Activated naive CD4-positive, alpha-beta T cell treated with anti-CD3 and anti-CD28 coated beads, Interleukin-2, amount 50 U/mL, for 72 hours (primary cell): Measurements from ENCODE around the gene CCDC57. TPM values are rescaled to one million over a fixed set of nuclear protein-coding genes. Genes with fewer than 3 reads are reported as not detected.
A peak's percentile ranks its signal among the peaks of the same experiment; 100 is the strongest.

ENCODE experiments used
- ATAC-seq, 2 donors: fragments of 150-1000 bp; cut with Tn5 transposase; 2 replicates each; pipeline ENCODE4 v1.10.0; 2021; ENCODE audit warnings: mild to moderate bottlenecking in 2 of 2, moderate library complexity in 2 of 2
- DNase-seq, 2 donors: peaks; one replicate each; pipeline ENCODE4 v3.0.0; 2021 to 2022; ENCODE audit warnings: low spot score in 2 of 2
- H3K27ac Mint-ChIP-seq, 2 donors: one replicate each; pipeline ENCODE4 v1.8.0; 2022; ENCODE audit warnings: mild to moderate bottlenecking in 2 of 2, mixed read lengths in 2 of 2
- H3K36me3 Mint-ChIP-seq, 2 donors: one replicate each; pipeline ENCODE4 v1.8.0; 2022; ENCODE audit warnings: mixed read lengths in 2 of 2
- H3K9me3 Mint-ChIP-seq, 2 donors: one replicate each; pipeline ENCODE4 v1.8.0; 2022; ENCODE audit warnings: mixed read lengths in 2 of 2
- total RNA-seq, 2 donors: library from RNA; stranded (reverse); gene quantifications; one replicate each; pipeline ENCODE4 v1.2.3, GENCODE V29; 2022

CCDC57 gene
- total RNA-seq, 2 donors from 2014 or later: 34.6 to 51.3 TPM

GRCh38 chr17:82121660-82122629, 90.7 kb downstream of the CCDC57 start:
- DNase-seq: no peak
- no peaks in the 10 kb centered on the region for H3K9me3 Mint-ChIP-seq
- peak overlapping the region; percentile 15 to 40 for H3K27ac Mint-ChIP-seq
- ATAC-seq: peak in 1 of 2 donors; percentile 11
- peaks cover 0 to 10% of the 10 kb centered on the region in 2 donors for H3K36me3 Mint-ChIP-seq

GRCh38 chr17:82121246-82121645, 91.4 kb downstream of the CCDC57 start:
- no peaks in the 10 kb centered on the region for H3K9me3 Mint-ChIP-seq
- H3K36me3 Mint-ChIP-seq: peaks cover 0 to 10% of the 10 kb centered on the region in 2 donors
- no peak for ATAC-seq
- H3K27ac Mint-ChIP-seq: peak overlapping the region; percentile 36 to 40
- no peak for DNase-seq

GRCh38 chr17:82120148-82120547, 92.5 kb downstream of the CCDC57 start:
- Mint-ChIP-seq H3K36me3 (peaks cover 0 to 10% of the 10 kb centered on the region in 2 donors), H3K9me3 (no peaks in the 10 kb centered on the region), H3K27ac (no peak overlapping the region)
- DNase-seq (no peak), ATAC-seq (peak; percentile 84 to 95)

- Mint-ChIP-seq H3K36me3 (no peaks in the 10 kb centered on the region), H3K27ac (peak overlapping the region in 1 of 2 donors; percentile 44), H3K9me3 (no peaks in the 10 kb centered on the region)
- ATAC-seq (no peak), DNase-seq (no peak)
These were observed 93.7 kb downstream of the CCDC57 start for GRCh38 chr17:82118815-82119380.

GRCh38 chr17:82118168-82118814, 94.4 kb downstream of the CCDC57 start:
- Mint-ChIP-seq H3K36me3 (no peaks in the 10 kb centered on the region), H3K27ac (peak overlapping the region in 1 of 2 donors; percentile 44), H3K9me3 (no peaks in the 10 kb centered on the region)
- ATAC-seq: no peak
- no peak for DNase-seq

GRCh38 chr17:82117139-82118090, 95.2 kb downstream of the CCDC57 start:
- no peaks in the 10 kb centered on the region for H3K9me3 Mint-ChIP-seq
- no peak for DNase-seq
- no peaks in the 10 kb centered on the region for H3K36me3 Mint-ChIP-seq
- no peak overlapping the region for H3K27ac Mint-ChIP-seq
- ATAC-seq: no peak

- no peaks in the 10 kb centered on the region for H3K9me3 Mint-ChIP-seq
- DNase-seq (no peak), ATAC-seq (no peak)
- no peaks in the 10 kb centered on the region for H3K36me3 Mint-ChIP-seq
- no peak overlapping the region for H3K27ac Mint-ChIP-seq
These were observed 96.4 kb downstream of the CCDC57 start for GRCh38 chr17:82116246-82116645.

GRCh38 chr17:82114872-82115271, 97.8 kb downstream of the CCDC57 start:
- ATAC-seq (no peak), DNase-seq (no peak)
- H3K36me3 Mint-ChIP-seq: no peaks in the 10 kb centered on the region
- no peaks in the 10 kb centered on the region for H3K9me3 Mint-ChIP-seq
- H3K27ac Mint-ChIP-seq: no peak overlapping the region

GRCh38 chr17:82114447-82114846, 98.2 kb downstream of the CCDC57 start:
- no peak overlapping the region for H3K27ac Mint-ChIP-seq
- H3K36me3 Mint-ChIP-seq: no peaks in the 10 kb centered on the region
- H3K9me3 Mint-ChIP-seq: no peaks in the 10 kb centered on the region
- DNase-seq: no peak
- ATAC-seq: no peak

- ATAC-seq: no peak
- Mint-ChIP-seq H3K9me3 (no peaks in the 10 kb centered on the region), H3K27ac (peak overlapping the region in 1 of 2 donors; percentile 47), H3K36me3 (no peaks in the 10 kb centered on the region)
- no peak for DNase-seq
These were observed 98.7 kb downstream of the CCDC57 start for GRCh38 chr17:82113941-82114340.

GRCh38 chr17:82113422-82113821, 99.2 kb downstream of the CCDC57 start:
- ATAC-seq (no peak), DNase-seq (no peak)
- Mint-ChIP-seq H3K36me3 (no peaks in the 10 kb centered on the region), H3K9me3 (no peaks in the 10 kb centered on the region), H3K27ac (peak overlapping the region in 1 of 2 donors; percentile 47)

GRCh38 chr17:82112914-82113311, 99.7 kb downstream of the CCDC57 start:
- ATAC-seq (no peak), DNase-seq (no peak)
- Mint-ChIP-seq H3K36me3 (no peaks in the 10 kb centered on the region), H3K27ac (peak overlapping the region in 1 of 2 donors; percentile 44), H3K9me3 (no peaks in the 10 kb centered on the region)

- DNase-seq (no peak), ATAC-seq (no peak)
- peak overlapping the region; percentile 30 to 44 for H3K27ac Mint-ChIP-seq
- H3K9me3 Mint-ChIP-seq: no peaks in the 10 kb centered on the region
- no peaks in the 10 kb centered on the region for H3K36me3 Mint-ChIP-seq
These were observed 100.3 kb downstream of the CCDC57 start for GRCh38 chr17:82112181-82112913.

GRCh38 chr17:82110298-82110697, 102.3 kb downstream of the CCDC57 start:
- H3K9me3 Mint-ChIP-seq: no peaks in the 10 kb centered on the region
- ATAC-seq (peak; percentile 65 to 85), DNase-seq (no peak)
- peak overlapping the region in 1 of 2 donors; percentile 97 for H3K27ac Mint-ChIP-seq
- H3K36me3 Mint-ChIP-seq: peaks cover 0 to 9% of the 10 kb centered on the region in 2 donors

GRCh38 chr17:82108961-82109475, 103.6 kb downstream of the CCDC57 start:
- ATAC-seq (no peak), DNase-seq (no peak)
- Mint-ChIP-seq H3K36me3 (peaks cover 0 to 9% of the 10 kb centered on the region in 2 donors), H3K9me3 (no peaks in the 10 kb centered on the region), H3K27ac (peak overlapping the region in 1 of 2 donors; percentile 70)
